Osteoblast (primary cell): ENCODE data around the gene RRM2. TPM values are rescaled to one million over a fixed set of nuclear protein-coding genes. Genes with fewer than 3 reads are reported as not detected.
A peak's percentile ranks its signal among the peaks of the same experiment; 100 is the strongest.

Source experiments
- DNase-seq: peaks from one replicate; pipeline ENCODE4 v3.0.0; 2011; ENCODE audit warnings: low spot score, mixed read lengths; ENCODE audit not compliant: insufficient read length; ENCODE audit errors: missing footprints
- H2AFZ ChIP-seq: 2 replicates; pipeline ENCODE4 v1.6.0; 2011; ENCODE audit warnings: mild to moderate bottlenecking, low read length
- H3K27ac ChIP-seq: 2 replicates; pipeline ENCODE4 v1.5.1; 2011; ENCODE audit warnings: mild to moderate bottlenecking, low read depth, low read length, moderate library complexity
- H3K27me3 ChIP-seq: 2 replicates; pipeline ENCODE4 v1.6.0; 2012; ENCODE audit warnings: mild to moderate bottlenecking, control low read depth, inconsistent platforms, low read length, moderate library complexity; ENCODE audit not compliant: insufficient read depth
- H3K36me3 ChIP-seq: 2 replicates; pipeline ENCODE4 v1.5.1; 2011; ENCODE audit warnings: mild to moderate bottlenecking, low read length, control low read depth, moderate library complexity; ENCODE audit not compliant: insufficient read depth
- H3K4me1 ChIP-seq: 2 replicates; pipeline ENCODE4 v1.5.1; 2011; ENCODE audit warnings: mild to moderate bottlenecking, low read length, control low read depth, moderate library complexity; ENCODE audit not compliant: insufficient read depth
- H3K4me2 ChIP-seq: 2 replicates; pipeline ENCODE4 v1.6.0; 2011; ENCODE audit warnings: mild to moderate bottlenecking, low read length; ENCODE audit not compliant: insufficient read depth
- H3K4me3 ChIP-seq: fragments of 200-600 bp; sonication (generic); 3 replicates; pipeline ENCODE4 v1.5.1; 2012; ENCODE audit warnings: mild to moderate bottlenecking, low read length, inconsistent platforms; ENCODE audit not compliant: insufficient read depth
- H3K79me2 ChIP-seq: 2 replicates; pipeline ENCODE4 v1.6.0; 2012; ENCODE audit warnings: mild to moderate bottlenecking, low read length, control low read depth, inconsistent platforms; ENCODE audit not compliant: insufficient read depth
- H3K9me3 ChIP-seq: 2 replicates; pipeline ENCODE4 v1.5.1; 2011; ENCODE audit warnings: low read depth, low read length, control low read depth
- H4K20me1 ChIP-seq: 2 replicates; pipeline ENCODE4 v1.6.0; 2012; ENCODE audit warnings: mild to moderate bottlenecking, low read length, control low read depth; ENCODE audit not compliant: insufficient read depth
- CTCF ChIP-seq: IDR thresholded peaks from 2 replicates; pipeline ENCODE4 v1.5.1; 2011; ENCODE audit warnings: mild to moderate bottlenecking, low read depth, low read length, moderate library complexity; ENCODE audit errors: extremely low read depth
- total RNA-seq: library from RNA; depleted of rRNA; stranded (reverse); fragments of >200 nt; gene quantifications from 2 replicates; pipeline ENCODE4 v1.2.3, GENCODE V29; 2012

RRM2 gene
- total RNA-seq, 1 donor, result 4.3 TPM

DNA sequence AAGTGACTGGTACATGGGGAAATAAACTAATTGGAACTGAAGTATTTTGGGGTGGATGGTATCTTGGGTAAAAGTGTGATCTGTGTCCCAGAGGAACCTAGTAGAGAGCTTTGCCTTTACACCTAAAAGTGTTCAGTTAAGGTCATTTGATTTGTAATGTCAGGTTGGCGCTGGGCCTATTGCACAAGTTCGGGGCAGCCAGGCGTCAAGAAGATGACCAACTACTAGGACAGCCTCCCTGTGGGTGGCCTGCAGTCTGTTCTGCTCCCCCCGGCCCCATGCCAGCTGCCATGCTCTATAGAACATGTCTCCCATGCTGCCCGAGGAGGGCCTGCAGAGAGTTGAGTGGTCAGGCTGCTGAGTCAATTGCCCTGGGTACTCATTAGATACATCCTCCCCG, 10.1 kb downstream of the RRM2 start:
- H3K4me1 ChIP-seq, result peaks cover 3% of the 10 kb centered on the region
- H3K36me3 ChIP-seq, result peaks cover 10% of the 10 kb centered on the region
- H2AFZ ChIP-seq, result no peak overlapping the region
- H3K4me2 ChIP-seq, result no peak overlapping the region
- no peak overlapping the region for H3K4me3 ChIP-seq
- no peaks in the 10 kb centered on the region for H3K27me3 ChIP-seq
- peaks cover 5% of the 10 kb centered on the region for H3K79me2 ChIP-seq
- DNase-seq, result no peak
- TF ChIP-seq CTCF, result no peak
- no peaks in the 10 kb centered on the region for H4K20me1 ChIP-seq
- H3K27ac ChIP-seq, result no peak overlapping the region
- no peaks in the 10 kb centered on the region for H3K9me3 ChIP-seq

DNA sequence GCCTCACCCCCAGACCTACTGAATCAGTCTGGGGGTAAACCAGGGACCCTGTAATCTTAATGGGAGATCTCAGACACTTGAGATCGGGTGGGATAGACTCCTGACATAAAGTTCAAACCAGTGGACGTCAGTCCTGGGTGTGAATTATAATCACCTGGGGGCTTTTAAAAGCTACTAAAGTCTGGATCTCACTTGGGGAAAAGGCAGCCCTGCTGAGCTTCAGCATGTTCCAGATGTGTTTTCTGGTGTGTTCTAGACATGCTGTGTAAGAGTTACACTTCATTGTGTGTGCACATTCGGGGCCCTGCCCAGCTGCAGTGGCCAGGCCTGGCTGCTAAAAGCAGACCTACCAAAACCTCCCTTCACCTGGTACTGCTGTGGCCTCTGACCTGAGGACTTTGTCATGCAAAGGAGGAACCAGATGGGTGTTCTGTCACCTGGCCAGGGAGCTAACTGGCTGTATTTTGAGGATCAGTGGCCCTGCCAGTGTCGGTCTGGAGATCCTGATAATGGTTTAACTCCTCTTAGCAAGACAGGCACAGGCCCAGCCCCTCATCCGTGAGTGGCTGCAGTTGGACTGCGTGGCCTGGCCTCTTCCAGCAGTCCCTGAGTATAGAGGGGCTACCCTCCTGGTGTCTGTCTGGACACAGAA, 10.6 kb downstream of the RRM2 start:
- Histone ChIP-seq H3K4me3 (no peak overlapping the region), H2AFZ (no peak overlapping the region)
- no peak for DNase-seq

DNA sequence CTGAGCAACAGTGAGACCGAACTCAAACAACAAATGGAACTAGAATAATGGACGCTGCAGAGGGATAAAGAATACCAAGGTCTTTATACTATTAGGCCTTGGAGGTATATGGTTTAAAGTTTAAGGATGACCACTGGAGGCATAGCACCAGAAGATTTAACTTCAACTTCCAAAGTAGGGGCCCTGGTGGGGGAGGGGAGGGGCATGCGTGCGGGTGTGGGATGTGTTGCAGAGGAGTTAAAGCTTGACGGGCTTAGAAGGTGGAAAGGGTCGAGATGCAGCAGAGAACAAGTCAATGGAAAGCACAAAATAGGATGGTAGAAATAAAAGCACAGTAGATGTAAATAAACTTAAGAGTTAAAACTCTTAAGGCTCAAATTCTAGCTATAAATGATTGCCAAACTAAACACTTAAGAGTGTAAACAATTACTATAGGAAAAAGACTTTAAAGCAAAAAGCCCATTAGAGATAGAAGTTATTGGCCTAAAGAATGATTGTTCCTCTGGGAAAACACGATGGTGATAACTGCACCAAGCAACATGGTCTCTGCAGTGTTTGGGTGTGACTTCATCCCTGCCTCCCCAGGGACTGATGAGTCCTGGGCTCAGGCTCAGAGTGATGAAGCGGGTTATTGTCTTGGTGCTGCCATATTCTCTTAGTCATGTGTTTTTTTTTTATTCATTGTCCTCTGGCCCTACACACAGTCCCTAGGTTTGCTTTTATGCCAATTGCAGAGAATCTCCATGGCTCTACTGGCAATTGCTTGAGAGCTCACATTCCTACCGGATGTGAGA, 13.0 kb downstream of the RRM2 start:
- Histone ChIP-seq H2AFZ (no peak overlapping the region), H3K9me3 (no peaks in the 10 kb centered on the region), H3K4me3 (no peak overlapping the region), H3K27ac (no peak overlapping the region), H3K27me3 (no peaks in the 10 kb centered on the region), H3K36me3 (no peaks in the 10 kb centered on the region), H3K4me1 (peaks cover 3% of the 10 kb centered on the region), H3K79me2 (no peaks in the 10 kb centered on the region), H3K4me2 (no peak overlapping the region), H4K20me1 (no peaks in the 10 kb centered on the region)
- no peak for TF ChIP-seq CTCF
- DNase-seq, result peak; percentile 93

More for the DNA sequence above, 10.6 kb downstream of the RRM2 start:
- H3K27me3 ChIP-seq, result no peaks in the 10 kb centered on the region
- H3K9me3 ChIP-seq, result no peaks in the 10 kb centered on the region
- no peak for TF ChIP-seq CTCF
- peaks cover 5% of the 10 kb centered on the region for H3K79me2 ChIP-seq
- H3K4me2 ChIP-seq, result no peak overlapping the region
- no peak overlapping the region for H3K27ac ChIP-seq
- no peaks in the 10 kb centered on the region for H4K20me1 ChIP-seq
- H3K36me3 ChIP-seq, result peaks cover 8% of the 10 kb centered on the region
- peaks cover 3% of the 10 kb centered on the region for H3K4me1 ChIP-seq
